K562 (cell line): Measurements from ENCODE around the gene SF3A2. TPM values are rescaled to one million over a fixed set of nuclear protein-coding genes. Genes with fewer than 3 reads are reported as not detected.

Experiments
- ETS2 ChIP-seq: IDR thresholded peaks from 2 replicates; pipeline ENCODE4 v1.6.1; 2016; ENCODE audit warnings: borderline replicate concordance, missing genetic modification characterization, mild to moderate bottlenecking, moderate library complexity, missing compliant biosample characterization; ENCODE audit not compliant: poor library complexity, severe bottlenecking
- ETV1 ChIP-seq: fragments of 450-650 bp; conservative IDR thresholded peaks from 2 replicates; pipeline ENCODE4 v1.6.1; 2016; ENCODE audit warnings: missing genetic modification characterization, control low read depth, low read depth, missing compliant biosample characterization
- FIP1L1 ChIP-seq: fragments of 200-400 bp; formaldehyde crosslinking; IDR thresholded peaks from 2 replicates; pipeline ENCODE4 v1.6.1; 2018; ENCODE audit warnings: mild to moderate bottlenecking, low read depth, low read length; ENCODE audit not compliant: poor library complexity, severe bottlenecking
- HDAC6 ChIP-seq: IDR thresholded peaks from 2 replicates; pipeline ENCODE4 v1.6.1; 2012; ENCODE audit warnings: low read depth, mild to moderate bottlenecking, control low read depth, inconsistent platforms, low read length, moderate library complexity
- NFE2L1 ChIP-seq: fragments of 450-650 bp; IDR thresholded peaks from 2 replicates; pipeline ENCODE4 v1.6.1; 2016; ENCODE audit warnings: missing genetic modification characterization, low read depth, mild to moderate bottlenecking, missing compliant biosample characterization, moderate library complexity, borderline replicate concordance
- RAD21 ChIP-seq, 2 experiments: fragments of 250-450 bp in 1 of 2; fragments of 450-650 bp in 1 of 2; sonication (Bioruptor Pico) in 1 of 2; formaldehyde crosslinking in 1 of 2; IDR thresholded peaks in 1 of 2; conservative IDR thresholded peaks in 1 of 2; 2 replicates each; pipeline versions ENCODE4 v1.4.0 to v1.8.0; 2020 to 2022; ENCODE audit warnings: mild to moderate bottlenecking in 2 of 2, moderate library complexity in 1 of 2
- REST ChIP-seq, 2 experiments: fragments of 450-650 bp; formaldehyde crosslinking in 1 of 2; IDR thresholded peaks; 2 replicates each; pipeline versions ENCODE4 v1.4.0 to v1.6.1; 2014 to 2020; ENCODE audit warnings: mild to moderate bottlenecking in 2 of 2, borderline replicate concordance in 1 of 2, low read depth in 1 of 2
- SMC3 ChIP-seq: conservative IDR thresholded peaks from 2 replicates; pipeline ENCODE4 v1.6.1; 2011; ENCODE audit warnings: low read depth, low read length, improper control_type of control experiment; ENCODE audit not compliant: insufficient read depth
- TEAD1 ChIP-seq, 2 experiments: fragments of 450-650 bp in 1 of 2; sonication (generic) in 1 of 2; formaldehyde crosslinking; IDR thresholded peaks; 2 replicates each; pipeline versions ENCODE4 v1.4.0 to v1.8.0; 2020 to 2022; ENCODE audit warnings: mild to moderate bottlenecking in 2 of 2, missing genetic modification reagents in 1 of 2
- ZNF217 ChIP-seq: sonication (generic); formaldehyde crosslinking; IDR thresholded peaks from 2 replicates; pipeline ENCODE4 v1.8.0; 2022; ENCODE audit warnings: mild to moderate bottlenecking, missing genetic modification reagents
- ZNF76 ChIP-seq: fragments of 250-450 bp; sonication (Bioruptor Pico); IDR thresholded peaks from 2 replicates; pipeline ENCODE4 v1.4.0; 2020; ENCODE audit warnings: mild to moderate bottlenecking, moderate library complexity, borderline replicate concordance
- ZNF764 ChIP-seq: fragments of 250-450 bp; sonication (Bioruptor Pico); IDR thresholded peaks from 2 replicates; pipeline ENCODE4 v1.4.0; 2020; ENCODE audit warnings: low read depth, mild to moderate bottlenecking, moderate library complexity
- ZZZ3 ChIP-seq: fragments of 450-650 bp; IDR thresholded peaks from 2 replicates; pipeline ENCODE4 v1.6.1; 2016; ENCODE audit warnings: antibody characterized with exemption, mild to moderate bottlenecking, moderate library complexity
- polyA plus RNA-seq, 8 experiments: library from polyadenylated mRNA; depleted of rRNA in 4 of 8; stranded (reverse) in 5 of 8; unstranded in 3 of 8; fragments of >200 nt; fragmentation: Nextera tagmentation in 2 of 8; fragmentation: Illumina TruSeq in 1 of 8; extraction: Ambion mirVana in 2 of 8; extraction: Trizol in 1 of 8; gene quantifications; 2 replicates each; pipeline versions ENCODE4 v1.2.1 to v1.2.3, GENCODE V29; 2011 to 2014; ENCODE audit warnings: inconsistent platforms in 1 of 8, missing spikeins in 1 of 8
- total RNA-seq, 7 experiments: library from RNA; depleted of rRNA in 6 of 7; stranded (reverse); fragments of >200 nt in 6 of 7; fragmentation: Illumina TruSeq in 2 of 7; extraction: Trizol in 2 of 7; gene quantifications; 2 replicates each; pipeline versions ENCODE4 v1.2.1 to v1.2.3, GENCODE V29; 2011 to 2021; ENCODE audit warnings: low replicate concordance in 1 of 7
- TF ChIP-seq, protein P1 (sequence below): fragments of 450-650 bp; formaldehyde crosslinking; IDR thresholded peaks from 2 replicates; pipeline ENCODE4 v1.4.0; 2020; ENCODE audit warnings: mild to moderate bottlenecking
- TF ChIP-seq, protein P2 (sequence below): fragments of 450-650 bp; IDR thresholded peaks from 2 replicates; pipeline ENCODE4 v1.6.1; 2017; ENCODE audit warnings: antibody characterized with exemption

SF3A2 gene
- total and polyA plus RNA-seq, 9 of the 15 experiments (the other 6 are each of a cell fraction or from before 2014, with no cell fraction given) = 0.17 to 194 (median 22.8) TPM

GRCh38 chr19:2274931-2275535 lies 38.4 kb downstream of the SF3A2 start (continued):
- peak; percentile 75 for TF ChIP-seq REST (IDR thresholded peaks at IDR 0.05; ENCODE audit: borderline replicate concordance)
- TF ChIP-seq REST (CRISPR knock-in tag; IDR thresholded peaks at IDR 0.05; ENCODE audit: low read depth) = no peak
- TF ChIP-seq RAD21 (CRISPR knock-in tag; conservative IDR thresholded peaks at IDR 0.05 in 1 of 2, IDR thresholded peaks at IDR 0.05 in 1 of 2) = peak; percentile 76 to 81
- no peak for TF ChIP-seq ZNF764
- TF ChIP-seq ZNF76 (CRISPR knock-in tag) = no peak
- TF ChIP-seq ZNF217 = no peak
- TF ChIP-seq ZZZ3 = no peak
- TF ChIP-seq SMC3 = peak; percentile 60
- TF ChIP-seq, protein P1, sequence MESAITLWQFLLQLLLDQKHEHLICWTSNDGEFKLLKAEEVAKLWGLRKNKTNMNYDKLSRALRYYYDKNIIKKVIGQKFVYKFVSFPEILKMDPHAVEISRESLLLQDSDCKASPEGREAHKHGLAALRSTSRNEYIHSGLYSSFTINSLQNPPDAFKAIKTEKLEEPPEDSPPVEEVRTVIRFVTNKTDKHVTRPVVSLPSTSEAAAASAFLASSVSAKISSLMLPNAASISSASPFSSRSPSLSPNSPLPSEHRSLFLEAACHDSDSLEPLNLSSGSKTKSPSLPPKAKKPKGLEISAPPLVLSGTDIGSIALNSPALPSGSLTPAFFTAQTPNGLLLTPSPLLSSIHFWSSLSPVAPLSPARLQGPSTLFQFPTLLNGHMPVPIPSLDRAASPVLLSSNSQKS (CRISPR knock-in tag) = no peak
- TF ChIP-seq, protein P2, sequence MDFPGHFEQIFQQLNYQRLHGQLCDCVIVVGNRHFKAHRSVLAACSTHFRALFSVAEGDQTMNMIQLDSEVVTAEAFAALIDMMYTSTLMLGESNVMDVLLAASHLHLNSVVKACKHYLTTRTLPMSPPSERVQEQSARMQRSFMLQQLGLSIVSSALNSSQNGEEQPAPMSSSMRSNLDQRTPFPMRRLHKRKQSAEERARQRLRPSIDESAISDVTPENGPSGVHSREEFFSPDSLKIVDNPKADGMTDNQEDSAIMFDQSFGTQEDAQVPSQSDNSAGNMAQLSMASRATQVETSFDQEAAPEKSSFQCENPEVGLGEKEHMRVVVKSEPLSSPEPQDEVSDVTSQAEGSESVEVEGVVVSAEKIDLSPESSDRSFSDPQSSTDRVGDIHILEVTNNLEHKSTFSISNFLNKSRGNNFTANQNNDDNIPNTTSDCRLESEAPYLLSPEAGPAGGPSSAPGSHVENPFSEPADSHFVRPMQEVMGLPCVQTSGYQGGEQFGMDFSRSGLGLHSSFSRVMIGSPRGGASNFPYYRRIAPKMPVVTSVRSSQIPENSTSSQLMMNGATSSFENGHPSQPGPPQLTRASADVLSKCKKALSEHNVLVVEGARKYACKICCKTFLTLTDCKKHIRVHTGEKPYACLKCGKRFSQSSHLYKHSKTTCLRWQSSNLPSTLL = no peak
- TF ChIP-seq TEAD1 (CRISPR knock-in tag; IDR thresholded peaks at IDR 0.05) = peak in 1 of 2 experiments; percentile 79; a peak in 1 of 4 replicates
- no peak for TF ChIP-seq HDAC6
- no peak for TF ChIP-seq ETS2 (tag)
- no peak for TF ChIP-seq ETV1 (tag)
- TF ChIP-seq NFE2L1 = no peak
- TF ChIP-seq FIP1L1 = peak; percentile 23
